HG02973 (cell line): ENCODE results near the gene EFHC2.
"Not testable (repeated sequence)": the region's sequence is repeated elsewhere in the genome, so short reads cannot be mapped to it uniquely, and the experiment has no call there.

Experiments used
- ATAC-seq: cut with Tn5 transposase; IDR thresholded peaks from one replicate; pipeline ENCODE4 v1.9.1; 2021; ENCODE audit warnings: moderate library complexity; ENCODE audit not compliant: unreplicated experiment

The EFHC2 gene

DNA sequence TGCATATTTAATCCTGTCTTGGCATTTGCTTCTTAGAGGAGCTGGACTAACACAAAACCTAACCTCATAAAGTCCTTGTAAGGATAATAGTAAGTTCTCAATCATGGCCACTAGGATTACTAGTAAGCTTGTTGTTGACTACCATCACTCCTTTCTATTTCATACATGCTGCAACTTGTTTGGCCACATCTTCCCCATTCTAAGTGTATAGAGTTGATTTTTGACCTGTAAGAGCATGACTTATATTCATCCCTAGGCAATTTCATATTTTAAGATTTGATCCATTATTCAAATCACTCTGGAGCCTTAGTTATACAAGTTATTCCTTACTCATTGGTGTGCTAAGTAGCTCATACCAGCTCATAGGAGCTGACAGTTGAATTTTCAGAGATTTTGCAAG lies 109.4 kb downstream of the EFHC2 start:
- no peak for ATAC-seq

DNA sequence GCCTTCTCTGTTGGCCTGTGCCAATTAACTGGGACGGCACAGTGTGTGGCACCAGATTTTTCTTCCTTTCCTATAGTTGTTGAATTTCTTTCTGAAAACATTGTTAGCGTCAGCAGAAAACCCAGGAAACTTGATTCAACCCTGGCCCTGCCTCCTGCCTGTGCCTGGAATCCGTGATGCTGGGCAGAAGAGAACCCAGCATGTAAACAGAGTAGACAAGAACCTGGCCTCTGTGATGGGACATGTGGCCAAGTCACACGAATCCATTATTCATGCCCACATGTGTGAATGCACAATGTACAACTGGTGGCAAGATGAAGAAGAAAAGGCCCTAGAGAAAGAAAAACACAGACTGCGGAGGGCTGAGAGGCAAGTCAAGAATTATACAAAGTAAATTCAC lies 111.4 kb downstream of the EFHC2 start:
- no peak for ATAC-seq

DNA sequence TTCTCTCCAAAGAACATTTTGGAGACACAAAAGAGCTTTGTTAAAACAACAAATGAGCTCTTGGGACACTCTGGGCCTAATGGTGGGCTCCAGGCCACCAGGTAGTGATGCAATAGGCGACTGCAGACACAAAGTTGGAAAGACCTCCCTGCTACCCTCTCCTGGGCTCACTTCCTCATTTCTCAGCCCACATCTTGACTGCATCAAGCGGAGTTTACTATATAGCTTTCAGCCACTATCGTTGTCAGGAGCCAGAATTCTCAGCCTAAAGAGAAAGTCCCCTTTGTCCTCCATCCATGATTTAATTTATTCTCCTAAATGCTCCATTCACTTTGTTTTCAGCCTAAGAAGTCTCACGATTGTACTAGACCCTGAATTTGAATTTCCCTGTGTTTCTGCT lies 114.9 kb downstream of the EFHC2 start:
- ATAC-seq = no peak

DNA sequence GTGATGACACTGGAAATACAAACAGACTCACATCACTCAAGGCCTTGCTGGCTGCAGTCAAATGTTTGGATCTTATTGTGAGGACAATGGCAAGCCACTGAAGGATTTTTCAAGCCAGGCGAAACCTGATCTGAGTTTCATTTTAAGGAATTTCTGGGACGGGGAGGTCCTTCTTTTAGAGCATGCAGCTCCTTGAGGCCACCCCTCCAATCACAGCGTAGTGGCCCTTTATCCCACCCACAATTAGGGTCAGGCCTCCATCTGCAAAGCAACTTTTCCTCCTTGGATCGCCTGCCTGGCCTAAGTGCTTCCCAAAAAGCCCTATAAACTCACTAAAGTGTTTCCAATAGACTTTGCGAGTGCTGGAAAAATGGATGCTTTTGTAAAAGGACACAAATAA lies 115.5 kb downstream of the EFHC2 start:
- ATAC-seq = no peak

DNA sequence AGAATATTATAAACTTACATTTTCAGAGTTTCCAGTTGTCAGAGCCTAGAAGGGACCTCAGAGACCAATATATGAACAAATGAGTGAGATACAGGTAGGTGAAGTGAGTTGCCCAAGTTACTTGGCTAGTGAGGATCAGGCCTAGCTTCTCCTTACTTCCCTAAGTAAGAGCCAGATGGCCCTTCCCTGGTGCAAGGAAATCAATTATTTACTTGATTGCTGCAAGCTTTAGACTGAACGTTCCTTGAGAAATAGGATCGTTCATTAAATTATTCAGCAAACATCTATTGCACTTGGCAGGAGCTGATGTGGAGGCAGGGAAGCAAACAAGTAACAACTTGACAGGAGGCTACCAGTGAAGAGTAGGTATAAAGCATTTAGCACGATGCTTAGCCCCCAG lies 117.8 kb downstream of the EFHC2 start:
- ATAC-seq = no peak

DNA sequence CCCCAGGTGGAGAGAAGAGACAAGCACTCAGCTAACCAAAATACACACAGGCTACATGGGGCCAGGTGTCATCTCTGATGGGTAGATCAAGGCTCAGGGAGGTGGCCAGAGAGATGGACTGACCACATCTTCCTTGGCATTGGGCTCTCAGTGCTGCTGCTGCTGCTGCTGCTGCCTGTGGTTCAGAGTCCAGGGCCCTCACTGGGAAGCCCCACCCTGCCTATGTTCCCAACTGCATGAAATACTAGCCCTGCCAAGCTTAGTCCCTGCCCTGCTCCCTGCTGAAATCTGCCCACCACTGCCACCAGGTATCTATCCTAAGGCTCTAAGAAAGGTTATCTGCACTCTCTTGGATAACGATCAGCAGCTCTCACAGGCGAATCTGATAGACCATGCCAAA lies 118.7 kb downstream of the EFHC2 start:
- ATAC-seq = no peak

DNA sequence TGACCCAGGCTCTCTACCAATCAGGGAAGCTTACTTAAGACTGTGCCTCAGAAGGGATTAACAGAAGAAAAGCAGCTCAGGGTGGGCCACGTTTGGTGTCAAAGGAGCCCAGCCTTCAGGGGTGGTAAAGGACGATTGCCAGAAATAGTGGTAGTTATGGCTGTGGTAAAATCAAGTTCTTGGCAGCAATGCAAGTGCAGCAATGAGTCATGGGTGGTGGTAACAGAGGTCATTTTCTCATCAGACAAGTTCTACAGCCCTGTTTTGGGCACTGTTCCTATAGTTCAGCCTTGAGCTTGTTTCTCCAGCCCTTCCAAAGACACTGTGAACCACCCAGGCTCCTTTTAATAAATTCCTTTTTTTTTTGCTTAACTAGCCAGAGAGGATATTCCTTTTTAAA lies 120.3 kb downstream of the EFHC2 start:
- no peak for ATAC-seq

DNA sequence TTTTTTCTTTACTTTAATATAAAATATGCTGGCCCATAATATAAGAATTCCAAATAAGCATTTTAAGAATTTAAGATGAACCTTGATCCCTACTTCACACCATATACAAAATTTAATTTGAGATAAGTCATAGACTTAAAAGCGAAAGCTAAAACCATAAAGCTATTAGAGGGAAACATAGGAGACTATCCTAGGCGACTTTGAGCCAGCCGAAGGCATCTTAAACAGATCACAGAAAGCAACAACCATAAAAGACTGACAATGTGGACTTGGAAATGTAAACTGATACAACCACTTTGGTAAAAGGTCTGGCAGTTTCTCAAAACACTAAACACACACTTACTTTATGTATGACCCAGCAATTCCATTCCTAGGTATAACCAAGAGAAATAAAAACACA lies 125.0 kb downstream of the EFHC2 start:
- no peak for ATAC-seq

DNA sequence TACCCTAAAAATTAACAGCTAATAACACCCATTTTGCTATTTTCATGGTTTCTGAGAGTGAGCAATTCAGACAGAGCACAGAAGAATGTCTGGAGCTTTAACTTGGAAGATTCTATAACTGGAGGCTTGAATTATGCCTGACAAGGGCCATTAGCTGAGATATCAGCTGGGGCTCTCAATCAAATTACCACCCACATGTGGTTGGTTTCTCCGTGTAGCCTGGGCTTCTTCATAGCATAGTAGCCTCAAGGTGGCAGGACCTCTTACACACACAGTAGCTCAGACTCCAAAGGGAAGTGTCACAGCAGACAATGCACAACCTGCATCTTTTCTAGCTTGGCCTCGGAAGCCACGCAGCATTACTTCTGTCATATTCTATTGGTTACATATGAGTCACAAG lies 127.3 kb downstream of the EFHC2 start:
- no peak for ATAC-seq

DNA sequence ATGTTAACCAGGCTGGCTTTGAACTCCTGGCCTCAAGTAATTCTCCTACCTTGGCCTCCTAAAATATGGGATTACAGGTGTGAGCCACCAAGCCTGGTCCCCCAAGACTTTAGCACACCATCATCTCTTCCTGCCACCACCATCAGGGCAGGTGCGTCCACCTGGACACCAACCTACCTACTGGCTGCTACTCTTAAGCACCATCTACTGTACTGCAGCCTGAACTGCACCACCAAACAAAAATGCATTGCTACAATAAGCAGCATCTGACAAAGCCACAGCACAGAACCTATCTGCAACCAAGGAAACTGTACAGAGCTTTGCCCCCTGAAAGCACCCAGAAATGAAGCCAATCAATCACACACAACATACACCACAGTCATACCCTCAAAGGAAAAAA lies 139.7 kb downstream of the EFHC2 start:
- ATAC-seq = no peak

DNA sequence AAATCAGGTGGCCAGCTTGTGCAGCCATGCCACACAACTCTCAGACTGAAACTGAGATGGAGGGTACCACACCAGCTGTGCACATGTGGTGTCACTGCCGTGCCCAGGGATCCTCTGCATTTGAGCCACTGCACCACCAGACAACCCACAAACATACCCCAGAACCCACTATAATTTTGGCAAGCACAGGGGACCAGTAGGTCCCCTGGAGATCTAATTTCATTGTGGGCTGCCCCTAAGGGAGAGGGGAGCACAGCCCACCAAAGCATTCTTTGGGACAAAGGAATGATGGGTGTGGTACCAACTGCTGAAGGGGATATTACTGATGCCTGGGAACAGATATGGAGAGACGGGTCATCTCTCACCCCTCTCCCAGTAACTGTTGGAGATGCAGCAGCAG lies 140.9 kb downstream of the EFHC2 start:
- ATAC-seq = no peak

DNA sequence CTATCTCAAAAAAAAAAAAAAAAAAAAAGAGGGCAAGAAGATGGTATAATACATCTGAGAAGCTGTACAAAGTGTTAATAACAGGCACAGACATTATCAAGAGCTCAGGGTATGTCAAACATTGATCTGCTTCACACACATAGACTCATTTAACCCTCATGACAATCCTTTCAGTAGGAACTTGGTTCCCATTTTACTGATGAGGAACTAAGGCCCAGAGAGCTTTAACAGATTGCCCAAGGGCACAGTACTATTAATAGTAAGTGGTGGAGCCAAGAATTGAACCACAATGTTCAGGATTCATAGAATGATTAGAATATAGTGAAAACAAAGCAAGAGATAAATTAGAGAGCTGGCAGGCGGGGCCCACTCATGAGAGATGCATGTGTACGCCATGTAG lies 154.4 kb downstream of the EFHC2 start:
- no peak for ATAC-seq

DNA sequence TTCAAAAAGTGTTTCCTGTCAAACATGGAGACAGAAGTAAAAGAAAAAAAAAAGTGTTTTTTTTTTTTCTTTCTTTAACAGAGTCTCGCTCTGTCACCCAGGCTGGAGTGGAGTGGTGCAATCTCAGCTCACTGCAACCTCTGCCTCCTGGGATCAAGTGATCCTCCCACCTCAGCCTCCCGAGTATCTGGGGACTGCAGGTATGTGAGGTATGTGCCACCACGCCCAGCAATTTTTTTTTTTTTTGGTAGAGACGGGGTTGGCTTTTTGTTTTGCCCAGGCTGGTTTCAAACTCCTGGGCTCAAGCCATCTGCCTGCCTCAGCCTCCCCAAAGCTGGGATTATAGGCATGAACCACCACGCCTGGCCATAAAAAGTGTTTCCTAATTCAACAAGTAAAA lies 155.6 kb downstream of the EFHC2 start:
- ATAC-seq = not testable (repeated sequence)

DNA sequence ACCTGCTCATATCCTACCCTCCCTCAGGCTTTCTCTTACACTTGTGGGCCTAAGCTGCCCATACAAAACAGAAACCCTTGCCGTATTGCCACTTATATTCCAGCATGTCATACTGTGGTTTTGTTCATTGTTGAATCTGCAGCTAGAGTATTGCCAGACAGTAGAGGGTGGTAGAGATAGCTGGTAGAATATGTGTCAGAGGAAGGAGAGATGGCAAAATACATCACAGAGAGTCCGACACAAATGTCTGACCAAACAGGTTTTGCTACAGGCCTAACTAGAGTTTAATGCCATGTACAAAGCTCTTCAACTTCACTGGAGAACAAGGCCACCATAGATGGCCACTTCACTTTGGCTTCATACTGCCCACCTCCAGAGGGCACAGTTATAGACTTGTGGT lies 160.1 kb downstream of the EFHC2 start:
- ATAC-seq = no peak

DNA sequence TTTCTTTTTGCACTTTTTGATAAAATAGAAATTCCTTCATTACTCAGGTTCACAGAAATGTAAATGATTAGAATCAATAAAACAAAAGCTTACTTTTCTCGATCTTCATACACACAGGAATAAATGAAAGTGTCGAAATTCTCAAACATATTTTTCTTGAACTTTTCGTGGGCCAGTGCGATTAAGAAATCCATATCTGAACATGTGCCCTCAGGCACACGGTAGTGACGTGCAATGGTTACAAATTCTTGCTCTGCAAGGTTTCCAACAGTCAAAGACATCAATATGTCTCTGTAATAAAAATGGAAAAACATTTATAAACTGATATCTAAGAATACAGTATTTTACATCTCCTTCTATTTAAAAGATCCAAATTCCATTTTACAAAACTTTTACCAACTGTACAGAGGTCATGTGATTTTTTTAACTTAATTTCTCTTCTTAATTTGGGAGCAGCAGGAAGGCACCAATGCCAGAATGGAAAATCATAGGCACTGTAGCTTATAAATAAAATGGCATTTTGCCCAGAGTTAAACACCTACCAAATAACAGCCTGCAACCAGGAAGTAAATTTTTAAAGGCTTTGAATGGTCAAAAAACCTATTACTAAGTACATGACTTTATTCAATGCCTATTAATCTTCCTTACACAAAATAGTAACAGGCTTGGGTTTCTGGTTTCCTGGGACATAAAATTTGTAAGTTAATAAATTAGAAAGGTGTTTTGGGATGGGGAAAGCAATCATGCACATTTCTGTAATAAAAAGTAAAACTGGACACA lies 165.0 kb downstream of the EFHC2 start:
- ATAC-seq = no peak

DNA sequence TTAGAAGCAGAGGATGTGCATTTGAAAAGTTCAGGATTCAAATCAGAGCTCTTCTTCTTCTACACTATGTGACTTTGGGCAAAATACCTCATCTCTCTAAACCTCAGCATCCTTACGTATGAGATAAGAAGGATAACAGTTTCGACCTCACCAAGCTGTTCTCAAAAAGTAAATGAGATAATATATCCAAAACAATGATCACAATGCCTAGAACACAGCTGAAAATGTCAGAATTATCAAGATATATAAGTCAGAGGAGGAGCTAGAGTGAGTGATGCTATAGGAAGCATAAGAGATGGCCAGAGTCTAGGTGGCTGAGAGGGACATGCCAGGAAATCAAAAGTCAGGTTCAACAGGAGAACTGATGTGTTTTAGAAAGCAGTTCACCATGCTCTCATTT lies 168.0 kb downstream of the EFHC2 start:
- ATAC-seq = no peak

DNA sequence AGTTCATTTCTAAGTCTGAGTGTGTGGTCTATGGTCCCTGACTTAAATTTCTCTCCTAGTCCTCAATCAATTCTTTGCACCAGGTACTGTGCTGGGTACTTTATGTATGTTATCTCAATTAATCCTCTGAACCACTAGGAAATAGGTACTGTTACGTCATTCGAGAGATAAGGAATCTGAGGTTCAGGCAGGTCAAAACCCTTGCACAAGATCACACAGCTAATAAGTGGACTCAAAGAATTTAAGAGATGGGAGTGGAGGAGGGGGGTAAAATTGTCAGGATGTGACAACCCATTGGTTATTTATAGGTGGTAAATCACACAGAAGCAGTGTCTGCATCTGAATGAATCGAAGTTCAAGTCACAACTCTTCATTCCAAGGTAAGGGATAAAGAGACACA lies 169.4 kb downstream of the EFHC2 start:
- ATAC-seq = no peak

DNA sequence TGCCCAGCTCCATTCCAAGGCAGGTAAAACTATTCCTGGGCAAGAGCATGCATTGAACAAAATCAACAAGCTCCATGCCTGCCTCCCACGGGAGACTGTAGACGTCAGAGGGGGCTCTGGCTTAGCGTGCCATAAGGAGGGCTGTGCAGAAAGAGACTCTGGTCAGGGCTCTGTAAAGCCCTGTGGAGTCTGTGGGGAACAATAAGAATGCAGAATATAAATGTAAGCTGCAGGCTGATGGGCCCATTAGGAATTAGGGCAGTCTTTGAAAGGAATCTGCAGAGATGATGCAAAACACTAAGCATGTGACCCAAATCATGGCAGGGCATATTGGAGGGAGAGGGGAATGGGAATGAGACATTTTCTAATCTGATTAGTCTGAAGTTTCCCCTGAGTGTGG lies 170.3 kb downstream of the EFHC2 start:
- no peak for ATAC-seq

DNA sequence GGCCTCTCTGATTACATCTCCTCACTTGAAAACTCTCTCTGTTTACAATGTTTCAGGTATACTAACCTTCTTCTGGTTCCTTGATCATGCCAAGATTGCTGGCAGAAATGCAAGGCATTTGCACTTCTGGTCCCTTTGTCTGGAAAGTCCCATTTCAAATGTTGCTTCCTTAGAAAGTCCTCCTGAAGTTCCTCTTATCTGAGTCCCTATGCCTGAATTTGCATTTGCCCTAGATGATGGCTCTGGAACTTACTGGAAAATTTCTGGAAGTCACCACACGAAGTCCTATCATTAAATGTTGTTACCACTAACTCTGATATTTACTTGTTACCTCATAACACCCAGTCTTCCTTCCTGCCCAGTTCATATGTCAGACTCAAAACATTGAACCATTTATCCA lies 176.4 kb downstream of the EFHC2 start:
- no peak for ATAC-seq

DNA sequence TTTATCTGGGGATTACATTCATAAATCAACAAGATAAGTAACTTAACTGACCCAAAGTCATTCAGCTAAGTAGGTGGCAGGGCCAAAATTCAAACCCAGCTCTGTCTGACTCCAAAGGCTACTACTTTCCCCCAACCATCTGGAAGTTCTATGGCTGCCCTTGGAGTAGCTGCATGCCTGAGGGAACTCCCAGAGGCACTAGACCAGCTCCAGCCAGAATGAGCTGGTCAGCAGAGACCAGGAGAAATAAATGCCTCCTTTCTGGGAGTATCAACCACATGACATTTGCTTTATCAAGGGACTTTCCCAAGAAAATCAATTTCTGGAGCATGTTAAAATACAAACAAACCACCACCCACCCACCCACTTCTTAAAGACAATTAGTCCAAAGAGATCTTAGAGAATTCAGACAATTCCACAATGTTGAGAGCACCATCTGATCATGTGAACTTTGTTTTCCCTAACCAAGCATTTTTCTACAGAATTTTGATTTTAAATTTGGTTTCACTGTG lies 180.5 kb downstream of the EFHC2 start:
- no peak for ATAC-seq

DNA sequence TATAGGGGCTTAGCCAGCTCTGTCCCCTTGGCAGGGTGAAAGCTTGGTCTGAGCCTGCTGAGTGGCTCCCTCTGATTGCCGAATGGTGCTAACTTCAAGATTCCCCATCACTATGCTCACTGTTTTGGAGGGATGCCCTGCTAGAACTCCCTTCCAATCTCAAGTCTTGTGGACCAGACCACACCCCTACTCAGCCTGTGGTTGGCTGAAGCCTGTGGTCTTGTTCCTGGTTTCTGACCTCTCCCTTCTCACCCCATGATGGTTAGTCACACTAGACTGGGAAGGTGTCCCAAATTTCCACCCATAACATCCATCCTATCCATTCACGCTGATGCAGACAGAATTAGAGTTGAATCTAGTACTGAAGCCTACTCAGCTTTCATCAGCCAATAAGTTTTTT lies 185.6 kb downstream of the EFHC2 start:
- ATAC-seq = no peak

DNA sequence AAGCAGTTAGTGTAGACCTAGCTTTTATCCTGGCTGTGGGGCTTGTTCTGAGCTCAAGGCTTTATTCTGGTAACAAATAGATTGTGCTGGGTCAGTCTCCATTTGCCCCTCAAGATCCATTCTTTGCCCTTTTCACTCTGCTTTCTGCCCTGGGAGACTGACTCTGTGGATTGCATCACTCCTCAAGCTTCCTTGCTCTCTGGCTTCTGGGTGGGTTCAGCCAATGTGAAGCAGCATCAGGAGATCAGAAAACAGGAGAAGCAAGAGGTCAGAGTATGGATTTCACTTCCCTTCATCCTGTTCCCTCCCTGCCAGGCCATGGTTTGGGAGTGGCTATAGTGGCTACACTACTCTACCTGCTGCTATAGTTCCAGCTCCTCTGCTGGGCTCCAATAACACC lies 186.2 kb downstream of the EFHC2 start:
- ATAC-seq = no peak

DNA sequence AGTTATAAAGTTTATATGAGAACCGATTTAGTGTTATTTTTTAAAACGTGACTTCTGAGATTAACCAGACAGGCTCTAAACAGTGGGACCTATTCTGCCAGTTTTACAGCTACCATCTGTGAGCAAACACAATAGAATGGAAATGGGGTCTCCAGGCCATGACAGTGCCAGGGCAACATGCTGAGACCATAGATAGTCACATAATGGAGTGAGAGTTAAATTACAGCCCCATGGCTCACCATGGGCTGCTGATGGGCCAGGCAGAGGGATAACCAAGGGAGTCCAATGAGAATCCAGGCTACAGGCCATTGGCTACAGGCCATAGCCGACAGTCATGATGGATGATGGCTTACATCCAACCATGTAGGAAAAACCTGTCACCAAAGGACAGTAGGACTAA lies 186.7 kb downstream of the EFHC2 start:
- ATAC-seq = no peak
